GM13977 (cell line): Measurements from ENCODE around the gene GMCL1.
A peak's percentile ranks its signal among the peaks of the same experiment; 100 is the strongest.

Source experiments
- DNase-seq: peaks from one replicate; pipeline ENCODE4 v3.0.0; 2012; ENCODE audit warnings: low spot score
- in situ Hi-C: fragments of 300-500 bp; cut with MboI; formaldehyde crosslinking; loops from one replicate; pipeline ENCODE4 v1.12.0; 2022; ENCODE audit warnings: low sequenced_read_pairs, low pct_unique_long_range_greater_than_20kb, mixed read lengths, inconsistent platforms; ENCODE audit not compliant: unreplicated experiment
- TF ChIP-seq, protein P1 (sequence below): IDR thresholded peaks from 2 replicates; pipeline ENCODE4 v1.5.1; 2012; ENCODE audit warnings: mild to moderate bottlenecking, control low read depth; ENCODE audit not compliant: insufficient read depth; ENCODE audit errors: extremely low read depth, missing control alignments

GMCL1 gene

DNA sequence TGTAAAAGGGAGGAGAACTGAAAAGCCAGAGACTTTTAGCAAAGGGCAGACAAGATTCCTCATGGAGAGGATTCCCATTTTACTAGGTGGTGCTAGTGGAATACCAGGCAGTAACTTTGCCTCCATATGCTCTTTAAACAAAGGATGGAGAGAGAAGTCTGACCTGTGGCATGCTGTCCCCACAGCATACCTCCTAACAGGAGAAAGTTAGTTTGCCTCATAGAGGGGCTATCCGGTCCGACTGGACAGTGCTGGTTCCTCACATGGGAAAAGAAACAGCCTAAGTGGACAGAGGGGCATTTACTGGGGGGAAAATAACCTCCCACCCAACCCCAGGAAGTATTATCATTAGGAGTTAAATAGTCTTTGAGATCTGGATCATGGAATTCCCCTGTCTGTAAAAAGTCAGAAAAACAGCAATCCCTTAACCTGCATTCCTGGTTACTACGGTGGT, 31.6 kb upstream of the GMCL1 start:
- in situ Hi-C loops = no loop called here

DNA sequence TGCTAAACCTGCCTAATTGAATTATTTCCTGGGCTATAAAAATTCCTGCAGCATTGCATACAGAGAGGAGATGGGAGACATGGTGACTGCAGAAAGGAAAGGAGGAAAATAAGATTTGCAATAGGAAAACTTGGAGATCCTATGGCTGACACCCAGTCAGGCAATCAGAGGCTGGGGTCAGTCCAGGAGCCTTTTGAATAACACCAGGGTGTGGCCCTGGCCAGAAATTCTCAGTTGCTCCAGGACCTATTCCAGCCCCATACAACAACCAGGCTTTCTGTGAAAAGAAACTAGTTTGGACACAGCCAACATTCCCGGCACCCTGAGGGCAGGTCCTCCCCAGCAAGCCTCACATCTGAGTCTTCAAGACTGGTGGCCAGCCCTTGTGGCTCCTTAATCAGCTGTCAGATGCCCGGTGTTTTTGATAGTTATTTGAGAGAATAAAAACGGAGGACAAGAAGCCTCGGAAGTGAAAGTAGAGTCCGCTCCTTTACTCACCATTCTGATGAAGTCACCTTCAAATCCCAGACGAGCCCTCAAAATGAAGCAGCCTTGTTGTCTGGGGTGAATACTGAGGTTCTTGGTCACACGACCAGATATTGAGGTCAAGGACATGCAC, 31.1 kb upstream of the GMCL1 start:
- no peak for DNase-seq
- TF ChIP-seq, protein P1, sequence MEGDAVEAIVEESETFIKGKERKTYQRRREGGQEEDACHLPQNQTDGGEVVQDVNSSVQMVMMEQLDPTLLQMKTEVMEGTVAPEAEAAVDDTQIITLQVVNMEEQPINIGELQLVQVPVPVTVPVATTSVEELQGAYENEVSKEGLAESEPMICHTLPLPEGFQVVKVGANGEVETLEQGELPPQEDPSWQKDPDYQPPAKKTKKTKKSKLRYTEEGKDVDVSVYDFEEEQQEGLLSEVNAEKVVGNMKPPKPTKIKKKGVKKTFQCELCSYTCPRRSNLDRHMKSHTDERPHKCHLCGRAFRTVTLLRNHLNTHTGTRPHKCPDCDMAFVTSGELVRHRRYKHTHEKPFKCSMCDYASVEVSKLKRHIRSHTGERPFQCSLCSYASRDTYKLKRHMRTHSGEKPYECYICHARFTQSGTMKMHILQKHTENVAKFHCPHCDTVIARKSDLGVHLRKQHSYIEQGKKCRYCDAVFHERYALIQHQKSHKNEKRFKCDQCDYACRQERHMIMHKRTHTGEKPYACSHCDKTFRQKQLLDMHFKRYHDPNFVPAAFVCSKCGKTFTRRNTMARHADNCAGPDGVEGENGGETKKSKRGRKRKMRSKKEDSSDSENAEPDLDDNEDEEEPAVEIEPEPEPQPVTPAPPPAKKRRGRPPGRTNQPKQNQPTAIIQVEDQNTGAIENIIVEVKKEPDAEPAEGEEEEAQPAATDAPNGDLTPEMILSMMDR = no peak
- in situ Hi-C loops = no loop called here

More for the DNA sequence above, 31.6 kb upstream of the GMCL1 start:
- TF ChIP-seq, protein P1 = no peak
- DNase-seq = no peak

DNA sequence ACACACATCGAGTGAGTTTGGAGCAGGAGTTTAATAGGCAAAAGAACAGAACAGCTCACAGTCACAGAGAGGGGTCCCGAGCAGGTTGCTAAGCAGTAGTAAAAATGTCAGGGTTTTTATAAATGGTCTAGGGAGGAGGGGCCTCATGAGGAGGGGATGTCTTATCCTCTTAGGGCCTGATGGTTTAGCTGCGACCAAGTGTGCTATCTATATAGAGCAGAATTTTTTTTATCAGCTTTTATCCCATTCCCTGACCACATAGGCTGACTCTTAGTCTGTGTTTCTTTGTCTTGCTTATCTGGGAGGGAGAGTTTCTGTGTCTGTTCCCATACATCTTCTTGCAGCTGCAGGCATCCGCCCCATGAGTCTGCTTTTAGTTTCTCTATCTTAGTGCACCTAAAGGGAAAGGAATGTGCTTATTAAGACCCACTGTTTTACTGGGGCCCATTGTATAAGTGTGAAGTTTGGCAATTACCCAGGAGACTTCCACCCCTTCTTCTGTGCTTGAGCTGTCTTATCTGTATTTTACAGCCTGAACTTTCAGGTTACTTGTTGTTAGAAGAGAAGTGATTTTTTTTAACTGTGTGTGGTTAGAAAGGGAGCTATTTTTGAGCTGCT, 30.4 kb upstream of the GMCL1 start:
- in situ Hi-C loops = no loop called here
- TF ChIP-seq, protein P1 = no peak
- DNase-seq = no peak

DNA sequence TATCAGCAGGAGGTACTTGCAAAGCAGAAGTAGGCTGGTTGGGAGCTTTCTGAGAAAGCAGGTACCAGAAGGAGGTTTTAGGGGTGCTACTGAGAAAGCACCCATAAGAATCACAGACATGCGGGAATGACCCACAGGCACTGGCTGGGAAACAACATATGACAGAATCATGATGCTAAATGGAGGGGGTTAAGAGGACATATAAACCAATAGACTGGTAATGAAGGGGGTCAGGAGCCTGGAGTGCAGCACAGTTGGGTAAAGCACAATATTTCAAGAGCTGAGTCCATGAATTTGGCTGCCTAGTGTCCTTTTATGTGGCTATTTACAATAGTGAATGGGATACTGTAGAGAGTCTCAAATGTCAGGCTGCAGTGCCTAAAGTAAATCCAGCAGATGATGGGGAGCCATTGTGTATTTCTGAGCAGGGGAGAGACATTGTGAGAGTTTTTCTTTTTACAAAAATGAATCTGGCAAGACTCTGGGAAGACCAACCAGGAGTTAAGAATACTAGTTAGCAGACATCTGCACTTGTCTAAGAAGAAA, 27.6 kb upstream of the GMCL1 start:
- DNase-seq = no peak
- TF ChIP-seq, protein P1 = no peak
- in situ Hi-C loops = loop anchor here (25.0 kb wide), 1 partner anchor 240 kb away; no protein-coding TSS in a partner anchor

DNA sequence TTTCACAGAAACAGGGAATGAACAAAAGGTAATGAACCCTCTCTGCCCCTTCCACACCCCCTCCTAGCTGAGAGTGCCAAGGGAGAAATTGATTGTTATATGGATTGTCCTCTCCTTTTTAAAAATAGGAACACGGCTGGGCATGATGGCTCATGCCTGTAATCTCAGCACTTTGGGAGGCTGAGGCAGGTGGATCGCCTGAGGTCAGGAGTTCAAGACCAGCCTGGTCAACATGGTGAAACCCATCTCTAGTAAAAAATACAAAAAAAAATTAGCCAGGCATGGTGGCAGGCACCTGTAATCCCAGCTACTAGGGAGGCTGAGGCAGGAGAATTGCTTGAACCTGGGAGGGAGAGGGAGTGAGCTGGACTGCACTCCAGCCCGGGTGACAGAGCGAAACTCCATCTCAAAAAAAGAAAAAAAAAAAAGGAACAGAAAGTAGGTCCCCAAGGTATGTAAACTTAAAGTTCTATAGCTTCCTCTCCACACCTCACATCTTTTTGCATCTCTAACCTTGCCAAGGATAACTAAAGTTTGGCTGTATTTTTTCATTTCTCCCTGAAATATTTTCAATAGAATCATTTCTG, 26.6 kb upstream of the GMCL1 start:
- in situ Hi-C loops = loop anchor here (25.0 kb wide), 1 partner anchor 241 kb away; no protein-coding TSS in a partner anchor
- peak; percentile 31 for DNase-seq

DNA sequence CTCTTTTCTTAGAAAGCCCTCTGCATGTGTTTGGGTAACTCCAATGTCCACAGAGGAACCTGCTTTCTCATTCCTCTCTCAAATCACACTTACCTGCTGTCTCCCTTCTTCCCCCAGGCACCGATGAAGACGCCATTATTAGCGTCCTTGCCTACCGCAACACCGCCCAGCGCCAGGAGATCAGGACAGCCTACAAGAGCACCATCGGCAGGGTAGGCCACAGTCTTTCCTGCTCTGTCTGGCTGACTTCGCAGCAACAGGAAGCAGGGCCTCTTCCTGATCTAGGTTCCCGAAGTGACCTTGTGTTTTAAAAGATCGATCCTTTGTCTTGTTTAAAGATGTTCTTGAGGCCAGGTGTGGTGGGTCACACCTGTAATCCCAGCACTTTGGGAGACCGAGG, 25.0 kb upstream of the GMCL1 start:
- no peak for DNase-seq
- in situ Hi-C loops = loop anchor here (25.0 kb wide), 1 partner anchor 242 kb away; no protein-coding TSS in a partner anchor
- TF ChIP-seq, protein P1 = no peak

DNA sequence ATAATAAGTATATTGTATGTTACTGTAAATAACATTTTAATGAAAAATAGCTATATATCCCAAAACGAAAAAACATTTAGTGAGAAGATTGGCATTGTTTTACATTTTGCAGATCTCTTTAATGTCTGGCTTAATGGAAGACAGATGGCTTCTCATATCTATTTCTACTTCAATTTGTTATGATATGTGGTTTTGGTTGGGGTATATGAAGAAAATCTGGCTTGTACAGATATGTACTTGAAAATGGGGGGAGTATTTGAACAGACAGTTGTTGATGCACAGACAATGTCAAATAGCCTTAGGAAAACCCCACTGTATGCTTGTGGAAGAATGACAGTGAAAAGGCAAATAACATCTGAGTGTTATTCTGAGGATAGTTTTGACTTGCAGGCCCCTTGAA, 23.6 kb upstream of the GMCL1 start:
- no peak for DNase-seq
- TF ChIP-seq, protein P1 = no peak
- in situ Hi-C loops = loop anchor here (25.0 kb wide), 1 partner anchor 244 kb away; no protein-coding TSS in a partner anchor
